HL-60 (cell line): ENCODE data around the gene RHOBTB1.

ENCODE experiments used
- DNase-seq, 2 experiments: peaks; one replicate each; pipeline ENCODE4 v3.0.0-alpha.2; 2010 to 2020; ENCODE audit warnings: low read depth in 1 of 2, low spot score in 1 of 2
- H3K27ac ChIP-seq: fragments of 250-450 bp; sonication (Bioruptor Pico); replicated peaks from 2 replicates; pipeline ENCODE4 v1.5.1; 2020; ENCODE audit warnings: mild to moderate bottlenecking, moderate library complexity
- H3K27me3 ChIP-seq: fragments of 250-450 bp; sonication (Bioruptor Pico); 2 replicates; pipeline ENCODE4 v1.5.1; 2021; ENCODE audit warnings: mild to moderate bottlenecking, moderate library complexity; ENCODE audit not compliant: insufficient read depth, poor library complexity, severe bottlenecking
- H3K4me3 ChIP-seq: replicated peaks from 2 replicates; pipeline ENCODE4 v1.5.1; 2011; ENCODE audit warnings: mild to moderate bottlenecking, control low read depth, low read length; ENCODE audit not compliant: insufficient read depth
- GABPA ChIP-seq: IDR thresholded peaks from 2 replicates; pipeline ENCODE4 v1.6.1; 2012; ENCODE audit warnings: low read depth
- POLR2AphosphoS5 ChIP-seq: IDR thresholded peaks from 2 replicates; pipeline ENCODE4 v1.6.1; 2012; ENCODE audit warnings: low read depth
- SPI1 ChIP-seq: IDR thresholded peaks from 2 replicates; pipeline ENCODE4 v1.6.1; 2012; ENCODE audit warnings: low read depth, mild to moderate bottlenecking, borderline replicate concordance
- TF ChIP-seq, protein P1 (sequence below): IDR thresholded peaks from 2 replicates; pipeline ENCODE4 v1.6.1; 2012; ENCODE audit warnings: low read depth; ENCODE audit not compliant: insufficient replicate concordance
- TF ChIP-seq, protein P2 (sequence below): IDR thresholded peaks from one replicate; pipeline ENCODE4 v1.5.1; 2011; ENCODE audit warnings: low read length, control low read depth, inconsistent platforms; ENCODE audit not compliant: insufficient read depth

Gene RHOBTB1

DNA sequence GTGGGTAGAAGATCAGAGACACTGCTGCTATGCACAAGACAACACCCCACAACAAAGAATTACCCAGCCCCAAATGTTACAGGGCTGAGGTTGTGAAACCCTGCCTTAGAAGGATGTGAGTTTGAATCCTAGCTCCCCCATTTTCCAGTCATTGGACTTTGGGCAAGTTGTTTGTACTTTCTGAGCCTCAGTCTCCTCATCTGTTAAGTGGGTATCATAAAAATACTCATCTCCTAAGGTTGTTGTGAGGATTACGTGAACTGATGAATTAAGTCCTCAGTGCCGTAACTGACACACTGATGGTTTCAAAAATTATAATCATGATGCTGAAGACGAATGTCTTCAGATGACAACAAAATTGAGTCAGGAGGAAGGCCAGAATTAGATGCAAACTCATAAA is 30.3 kb downstream of the RHOBTB1 start:
- H3K27ac ChIP-seq, result no peak overlapping the region
- TF ChIP-seq, protein P1, sequence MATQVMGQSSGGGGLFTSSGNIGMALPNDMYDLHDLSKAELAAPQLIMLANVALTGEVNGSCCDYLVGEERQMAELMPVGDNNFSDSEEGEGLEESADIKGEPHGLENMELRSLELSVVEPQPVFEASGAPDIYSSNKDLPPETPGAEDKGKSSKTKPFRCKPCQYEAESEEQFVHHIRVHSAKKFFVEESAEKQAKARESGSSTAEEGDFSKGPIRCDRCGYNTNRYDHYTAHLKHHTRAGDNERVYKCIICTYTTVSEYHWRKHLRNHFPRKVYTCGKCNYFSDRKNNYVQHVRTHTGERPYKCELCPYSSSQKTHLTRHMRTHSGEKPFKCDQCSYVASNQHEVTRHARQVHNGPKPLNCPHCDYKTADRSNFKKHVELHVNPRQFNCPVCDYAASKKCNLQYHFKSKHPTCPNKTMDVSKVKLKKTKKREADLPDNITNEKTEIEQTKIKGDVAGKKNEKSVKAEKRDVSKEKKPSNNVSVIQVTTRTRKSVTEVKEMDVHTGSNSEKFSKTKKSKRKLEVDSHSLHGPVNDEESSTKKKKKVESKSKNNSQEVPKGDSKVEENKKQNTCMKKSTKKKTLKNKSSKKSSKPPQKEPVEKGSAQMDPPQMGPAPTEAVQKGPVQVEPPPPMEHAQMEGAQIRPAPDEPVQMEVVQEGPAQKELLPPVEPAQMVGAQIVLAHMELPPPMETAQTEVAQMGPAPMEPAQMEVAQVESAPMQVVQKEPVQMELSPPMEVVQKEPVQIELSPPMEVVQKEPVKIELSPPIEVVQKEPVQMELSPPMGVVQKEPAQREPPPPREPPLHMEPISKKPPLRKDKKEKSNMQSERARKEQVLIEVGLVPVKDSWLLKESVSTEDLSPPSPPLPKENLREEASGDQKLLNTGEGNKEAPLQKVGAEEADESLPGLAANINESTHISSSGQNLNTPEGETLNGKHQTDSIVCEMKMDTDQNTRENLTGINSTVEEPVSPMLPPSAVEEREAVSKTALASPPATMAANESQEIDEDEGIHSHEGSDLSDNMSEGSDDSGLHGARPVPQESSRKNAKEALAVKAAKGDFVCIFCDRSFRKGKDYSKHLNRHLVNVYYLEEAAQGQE, result no peak
- no peak for TF ChIP-seq POLR2AphosphoS5
- TF ChIP-seq, protein P2, sequence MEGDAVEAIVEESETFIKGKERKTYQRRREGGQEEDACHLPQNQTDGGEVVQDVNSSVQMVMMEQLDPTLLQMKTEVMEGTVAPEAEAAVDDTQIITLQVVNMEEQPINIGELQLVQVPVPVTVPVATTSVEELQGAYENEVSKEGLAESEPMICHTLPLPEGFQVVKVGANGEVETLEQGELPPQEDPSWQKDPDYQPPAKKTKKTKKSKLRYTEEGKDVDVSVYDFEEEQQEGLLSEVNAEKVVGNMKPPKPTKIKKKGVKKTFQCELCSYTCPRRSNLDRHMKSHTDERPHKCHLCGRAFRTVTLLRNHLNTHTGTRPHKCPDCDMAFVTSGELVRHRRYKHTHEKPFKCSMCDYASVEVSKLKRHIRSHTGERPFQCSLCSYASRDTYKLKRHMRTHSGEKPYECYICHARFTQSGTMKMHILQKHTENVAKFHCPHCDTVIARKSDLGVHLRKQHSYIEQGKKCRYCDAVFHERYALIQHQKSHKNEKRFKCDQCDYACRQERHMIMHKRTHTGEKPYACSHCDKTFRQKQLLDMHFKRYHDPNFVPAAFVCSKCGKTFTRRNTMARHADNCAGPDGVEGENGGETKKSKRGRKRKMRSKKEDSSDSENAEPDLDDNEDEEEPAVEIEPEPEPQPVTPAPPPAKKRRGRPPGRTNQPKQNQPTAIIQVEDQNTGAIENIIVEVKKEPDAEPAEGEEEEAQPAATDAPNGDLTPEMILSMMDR, result no peak
- TF ChIP-seq GABPA, result no peak
- no peak for TF ChIP-seq SPI1
- H3K4me3 ChIP-seq, result no peak overlapping the region
- no peak for DNase-seq
- H3K27me3 ChIP-seq, result no peaks in the 10 kb centered on the region

DNA sequence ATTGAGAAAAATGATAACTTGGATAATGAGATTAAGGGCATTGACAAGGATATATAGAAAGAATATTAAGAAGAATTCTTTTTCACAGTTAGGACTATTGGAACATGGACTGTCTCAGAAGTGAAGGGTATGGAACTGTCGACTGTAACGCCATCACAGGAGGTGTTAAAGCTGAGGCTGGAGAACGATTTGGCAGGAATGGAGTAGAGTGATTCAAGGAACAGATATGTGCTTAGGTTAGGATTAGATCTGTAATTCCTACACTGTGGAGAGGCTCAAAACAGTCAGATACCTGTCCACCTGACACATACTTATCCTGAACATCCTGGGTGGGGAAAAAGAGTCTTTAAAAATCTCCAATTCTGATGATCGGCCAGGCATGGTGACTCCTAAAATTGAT is 30.9 kb downstream of the RHOBTB1 start:
- no peak for DNase-seq
- no peaks in the 10 kb centered on the region for H3K27me3 ChIP-seq
- no peak overlapping the region for H3K4me3 ChIP-seq
- H3K27ac ChIP-seq, result no peak overlapping the region
- TF ChIP-seq, protein P1, result no peak
- TF ChIP-seq SPI1, result no peak
- no peak for TF ChIP-seq POLR2AphosphoS5
- no peak for TF ChIP-seq GABPA
- TF ChIP-seq, protein P2, result no peak

DNA sequence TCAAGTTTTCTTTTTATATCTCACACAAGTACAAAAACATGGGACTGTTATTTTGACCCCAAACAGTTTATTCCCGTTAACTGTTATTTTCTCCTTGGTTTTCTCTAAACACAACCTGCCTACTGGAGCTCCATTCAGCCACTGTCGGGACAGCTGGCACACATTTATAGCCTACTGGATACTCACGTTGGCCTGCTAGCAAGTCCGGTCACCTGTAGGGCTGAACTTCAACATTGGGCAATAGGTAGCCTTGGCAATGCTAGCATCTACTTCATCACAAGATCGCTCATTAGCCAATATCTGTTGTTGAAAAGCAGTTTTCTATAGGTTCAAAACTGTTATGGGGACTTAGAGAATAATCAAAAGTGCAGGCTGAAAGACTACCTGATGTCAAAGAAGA is 32.3 kb downstream of the RHOBTB1 start:
- no peak for DNase-seq
- H3K27me3 ChIP-seq, result no peaks in the 10 kb centered on the region
- no peak overlapping the region for H3K27ac ChIP-seq
- TF ChIP-seq GABPA (no peak), POLR2AphosphoS5 (no peak), SPI1 (no peak)
- TF ChIP-seq, protein P2, result no peak
- TF ChIP-seq, protein P1, result no peak
- no peak overlapping the region for H3K4me3 ChIP-seq
